ENCODE data around the gene TMEM123.
A peak's percentile ranks its signal among the peaks of the same experiment; 100 is the strongest.

The TMEM123 gene

GRCh38 chr11:102478673-102479299, 26.2 kb upstream of the TMEM123 start:
- Histone ChIP-seq H3K79me2 (ENCODE audit: insufficient read depth, low read length) (no peaks in the 10 kb centered on the region), H3K27me3 (ENCODE audit: low read length) (no peaks in the 10 kb centered on the region), H2AFZ (ENCODE audit: low read depth, low read length, severe bottlenecking) (no peak overlapping the region), H3F3A (ENCODE audit: insufficient read depth) (peaks cover 5% of the 10 kb centered on the region; the same call in 1 of the 2 replicates), H3K9ac (ENCODE audit: low read length) (no peak overlapping the region), H3K4me2 (ENCODE audit: low read depth, low read length, poor library complexity, severe bottlenecking) (no peak overlapping the region), H3K27ac (ENCODE audit: low read depth, low read length) (0 out of 2 replicates have a peak overlapping the region, but pooled peaks have one; percentile 2), H3K36me3 (ENCODE audit: low read length) (no peaks in the 10 kb centered on the region), H3K4me3 (ENCODE audit: insufficient read depth, low read length, poor library complexity, severe bottlenecking) (no peak overlapping the region), H4K20me1 (ENCODE audit: low read depth, low read length) (no peaks in the 10 kb centered on the region), H3K9me2 (replicated peaks; ENCODE audit: insufficient read depth, low read length) (no peaks in the 10 kb centered on the region), H3K9me3 (ENCODE audit: insufficient read depth, low read length) (no peaks in the 10 kb centered on the region)
- TF ChIP-seq CTCF (IDR thresholded peaks at IDR 0.05; ENCODE audit: insufficient read depth, low read length, poor library complexity, severe bottlenecking) (no peak), EZH2phosphoT487 (conservative IDR thresholded peaks at IDR 0.05; ENCODE audit: low read length) (no peak)

GRCh38 chr11:102476812-102477211, 24.2 kb upstream of the TMEM123 start:
- Histone ChIP-seq H3K9me2 (replicated peaks; ENCODE audit: insufficient read depth, low read length) (no peaks in the 10 kb centered on the region), H2AFZ (ENCODE audit: low read depth, low read length, severe bottlenecking) (peak overlapping the region; percentile 31), H4K20me1 (ENCODE audit: low read depth, low read length) (no peaks in the 10 kb centered on the region), H3K27me3 (ENCODE audit: low read length) (no peaks in the 10 kb centered on the region), H3K79me2 (ENCODE audit: insufficient read depth, low read length) (no peaks in the 10 kb centered on the region), H3K9ac (ENCODE audit: low read length) (peak overlapping the region; percentile 45), H3K9me3 (ENCODE audit: insufficient read depth, low read length) (no peaks in the 10 kb centered on the region), H3F3A (ENCODE audit: insufficient read depth) (peaks cover 5% of the 10 kb centered on the region; the same call in 1 of the 2 replicates), H3K36me3 (ENCODE audit: low read length) (no peaks in the 10 kb centered on the region), H3K27ac (ENCODE audit: low read depth, low read length) (peak overlapping the region; percentile 84), H3K4me3 (ENCODE audit: insufficient read depth, low read length, poor library complexity, severe bottlenecking) (no peak overlapping the region), H3K4me2 (ENCODE audit: low read depth, low read length, poor library complexity, severe bottlenecking) (peak overlapping the region; percentile 55)
- no peak for TF ChIP-seq CTCF (IDR thresholded peaks at IDR 0.05; ENCODE audit: insufficient read depth, low read length, poor library complexity, severe bottlenecking)
- no peak for TF ChIP-seq EZH2phosphoT487 (conservative IDR thresholded peaks at IDR 0.05; ENCODE audit: low read length)

GRCh38 chr11:102476069-102476468, 23.5 kb upstream of the TMEM123 start:
- H3K79me2 ChIP-seq (ENCODE audit: insufficient read depth, low read length): no peaks in the 10 kb centered on the region
- H4K20me1 ChIP-seq (ENCODE audit: low read depth, low read length): no peaks in the 10 kb centered on the region
- peaks cover 5% of the 10 kb centered on the region; the same call in 1 of the 2 replicates for H3F3A ChIP-seq (ENCODE audit: insufficient read depth)
- H3K4me3 ChIP-seq (ENCODE audit: insufficient read depth, low read length, poor library complexity, severe bottlenecking): peak overlapping the region; percentile 14
- peak overlapping the region; percentile 84 for H3K27ac ChIP-seq (ENCODE audit: low read depth, low read length)
- H3K9ac ChIP-seq (ENCODE audit: low read length): peak overlapping the region; percentile 45
- no peak for TF ChIP-seq CTCF (IDR thresholded peaks at IDR 0.05; ENCODE audit: insufficient read depth, low read length, poor library complexity, severe bottlenecking)
- TF ChIP-seq EZH2phosphoT487 (conservative IDR thresholded peaks at IDR 0.05; ENCODE audit: low read length): no peak
- H3K9me3 ChIP-seq (ENCODE audit: insufficient read depth, low read length): no peaks in the 10 kb centered on the region
- H3K9me2 ChIP-seq (replicated peaks; ENCODE audit: insufficient read depth, low read length): no peaks in the 10 kb centered on the region
- H3K27me3 ChIP-seq (ENCODE audit: low read length): no peaks in the 10 kb centered on the region
- no peaks in the 10 kb centered on the region for H3K36me3 ChIP-seq (ENCODE audit: low read length)
- H3K4me2 ChIP-seq (ENCODE audit: low read depth, low read length, poor library complexity, severe bottlenecking): peak overlapping the region; percentile 55
- peak overlapping the region; percentile 31 for H2AFZ ChIP-seq (ENCODE audit: low read depth, low read length, severe bottlenecking)

All from SU-DHL-6 (cell line).